Neuronal stem cell (in vitro differentiated cells): Measurements from ENCODE around the gene MYO1H.
A peak's percentile ranks its signal among the peaks of the same experiment; 100 is the strongest.

Experiments
- DNase-seq: peaks from one replicate; pipeline ENCODE4 v3.0.0-alpha.2; 2013; ENCODE audit warnings: low spot score
- H2AFZ ChIP-seq: one replicate; pipeline ENCODE4 v1.6.1; 2013; ENCODE audit warnings: mild to moderate bottlenecking, low read length, inconsistent platforms
- H2AK5ac ChIP-seq: 2 replicates; pipeline ENCODE4 v1.6.1; 2013; ENCODE audit warnings: low read depth, mild to moderate bottlenecking, inconsistent platforms, low read length, moderate library complexity, mixed read lengths
- H2BK120ac ChIP-seq: 2 replicates; pipeline ENCODE4 v1.6.1; 2013; ENCODE audit warnings: low read depth, mild to moderate bottlenecking, inconsistent platforms, low read length, moderate library complexity, mixed read lengths
- H2BK12ac ChIP-seq: one replicate; pipeline ENCODE4 v1.6.1; 2013; ENCODE audit warnings: low read length, inconsistent platforms
- H2BK15ac ChIP-seq: 2 replicates; pipeline ENCODE4 v1.6.1; 2013; ENCODE audit warnings: mild to moderate bottlenecking, low read length, inconsistent platforms, mixed read lengths
- H2BK5ac ChIP-seq: one replicate; pipeline ENCODE4 v1.6.1; 2013; ENCODE audit warnings: inconsistent platforms, mild to moderate bottlenecking, low read length, moderate library complexity
- H3K14ac ChIP-seq: one replicate; pipeline ENCODE4 v1.6.1; 2013; ENCODE audit warnings: low read length, inconsistent platforms
- H3K18ac ChIP-seq: 2 replicates; pipeline ENCODE4 v1.6.1; 2013; ENCODE audit warnings: low read length, inconsistent platforms
- H3K23ac ChIP-seq: 2 replicates; pipeline ENCODE4 v1.6.1; 2013; ENCODE audit warnings: low read depth, mild to moderate bottlenecking, mixed read lengths, low read length, inconsistent platforms; ENCODE audit not compliant: poor library complexity
- H3K27ac ChIP-seq: replicated peaks from 3 replicates; pipeline ENCODE4 v1.5.1; 2013; ENCODE audit warnings: low read length, inconsistent platforms
- H3K27me3 ChIP-seq, 3 experiments: 2 replicates each; pipeline ENCODE4 v1.6.1; 2013; ENCODE audit warnings: low read length in 3 of 3, mild to moderate bottlenecking in 2 of 3, inconsistent platforms in 1 of 3, low read depth in 1 of 3, mixed read lengths in 1 of 3, moderate library complexity in 1 of 3; ENCODE audit not compliant: control insufficient read depth in 3 of 3, insufficient read depth in 3 of 3
- H3K36me3 ChIP-seq, 2 donors: replicated peaks in 1 of 2; 2 replicates each; pipeline ENCODE4 v1.6.1; 2013; ENCODE audit warnings: low read length in 2 of 2; ENCODE audit not compliant: control insufficient read depth in 2 of 2, insufficient read depth in 2 of 2
- H3K4ac ChIP-seq: 2 replicates; pipeline ENCODE4 v1.6.1; 2013; ENCODE audit warnings: inconsistent platforms, mild to moderate bottlenecking, low read length, moderate library complexity
- H3K4me1 ChIP-seq, 2 donors: 1 replicate in 1 of 2; 2 replicates in 1 of 2; pipeline ENCODE4 v1.6.1; 2013; ENCODE audit warnings: low read length in 2 of 2, low read depth in 1 of 2; ENCODE audit not compliant: control insufficient read depth in 2 of 2, insufficient read depth in 1 of 2
- H3K4me2 ChIP-seq: one replicate; pipeline ENCODE4 v1.6.1; 2013; ENCODE audit warnings: mild to moderate bottlenecking, low read length, inconsistent platforms; ENCODE audit not compliant: insufficient read depth, poor library complexity, severe bottlenecking
- H3K4me3 ChIP-seq, 2 donors: 2 replicates each; pipeline ENCODE4 v1.5.1; 2013; ENCODE audit warnings: low read length in 2 of 2, mild to moderate bottlenecking in 2 of 2, inconsistent platforms in 1 of 2, moderate library complexity in 1 of 2
- H3K79me1 ChIP-seq: one replicate; pipeline ENCODE4 v1.6.1; 2013; ENCODE audit warnings: low read depth, mild to moderate bottlenecking, inconsistent platforms, low read length, moderate library complexity
- H3K9ac ChIP-seq: one replicate; pipeline ENCODE4 v1.6.1; 2013; ENCODE audit warnings: mild to moderate bottlenecking, low read depth, low read length, inconsistent platforms; ENCODE audit not compliant: poor library complexity
- H3K9me3 ChIP-seq, 2 donors: replicated peaks in 1 of 2; 2 replicates each; pipeline versions ENCODE3 to v1.6.1; 2013; ENCODE audit warnings: low read length in 2 of 2, mild to moderate bottlenecking in 2 of 2, inconsistent platforms in 1 of 2, low read depth in 1 of 2, mixed read lengths in 1 of 2, moderate library complexity in 1 of 2; ENCODE audit not compliant: control insufficient read depth in 2 of 2, insufficient read depth in 1 of 2
- H4K8ac ChIP-seq: one replicate; pipeline ENCODE4 v1.6.1; 2013; ENCODE audit warnings: low read depth, mild to moderate bottlenecking, inconsistent platforms, low read length, moderate library complexity
- H4K91ac ChIP-seq: one replicate; pipeline ENCODE4 v1.6.1; 2013; ENCODE audit warnings: low read length, low read depth, mild to moderate bottlenecking, inconsistent platforms; ENCODE audit not compliant: poor library complexity
- WGBS, 2 donors: extraction: QIAGEN DNeasy Blood & Tissue Kit; methylation state at CpG; one replicate each; pipeline ENCODE4 v1.1.7; 2013; ENCODE audit warnings: missing lambda C conversion rate in 2 of 2, mixed read lengths in 1 of 2; ENCODE audit not compliant: insufficient read length in 2 of 2, insufficient replicate concordance in 1 of 2; ENCODE audit errors: extremely low coverage in 2 of 2; 5-methylcytosine and 5-hydroxymethylcytosine counted together

Gene MYO1H

DNA sequence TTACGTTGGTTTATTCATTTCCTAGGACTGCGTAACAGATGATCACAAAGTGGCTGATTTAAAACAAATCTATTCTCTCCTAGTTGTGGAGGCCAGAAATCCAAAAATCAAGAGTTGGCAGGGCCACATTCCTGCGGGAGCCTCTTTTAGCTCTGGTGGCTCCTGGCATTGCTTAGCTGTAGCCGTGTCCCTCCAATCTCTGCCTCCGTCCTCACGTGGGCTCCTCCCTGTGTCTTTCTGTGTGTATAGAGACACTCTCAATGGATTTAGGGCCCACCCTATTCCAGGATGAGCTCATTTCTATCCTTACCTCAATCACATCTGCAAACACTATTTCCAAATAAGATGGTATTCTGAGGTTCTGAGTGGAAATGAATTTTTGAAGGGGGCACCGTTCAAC lies 86.9 kb downstream of the MYO1H start:
- Histone ChIP-seq H4K91ac (no peak overlapping the region), H3K4me3 (no peak overlapping the region), H3K4me1 (no peaks in the 10 kb centered on the region), H3K27me3 (no peaks in the 10 kb centered on the region), H2BK15ac (no peak overlapping the region), H4K8ac (no peak overlapping the region), H3K23ac (no peak overlapping the region), H3K14ac (no peak overlapping the region), H2BK5ac (no peak overlapping the region), H3K27ac (no peak overlapping the region), H3K9me3 (peaks cover 0 to 7% of the 10 kb centered on the region in 2 donors), H3K9ac (no peak overlapping the region), H3K4me2 (no peak overlapping the region), H2BK120ac (no peak overlapping the region), H2BK12ac (no peak overlapping the region), H3K36me3 (no peaks in the 10 kb centered on the region), H2AK5ac (no peak overlapping the region), H3K4ac (no peak overlapping the region), H3K18ac (no peak overlapping the region), H3K79me1 (no peaks in the 10 kb centered on the region), H2AFZ (no peak overlapping the region)
- no peak for DNase-seq
- no CpG with 5 or more reads among the region's 7 CpGs for WGBS, 2 donors

DNA sequence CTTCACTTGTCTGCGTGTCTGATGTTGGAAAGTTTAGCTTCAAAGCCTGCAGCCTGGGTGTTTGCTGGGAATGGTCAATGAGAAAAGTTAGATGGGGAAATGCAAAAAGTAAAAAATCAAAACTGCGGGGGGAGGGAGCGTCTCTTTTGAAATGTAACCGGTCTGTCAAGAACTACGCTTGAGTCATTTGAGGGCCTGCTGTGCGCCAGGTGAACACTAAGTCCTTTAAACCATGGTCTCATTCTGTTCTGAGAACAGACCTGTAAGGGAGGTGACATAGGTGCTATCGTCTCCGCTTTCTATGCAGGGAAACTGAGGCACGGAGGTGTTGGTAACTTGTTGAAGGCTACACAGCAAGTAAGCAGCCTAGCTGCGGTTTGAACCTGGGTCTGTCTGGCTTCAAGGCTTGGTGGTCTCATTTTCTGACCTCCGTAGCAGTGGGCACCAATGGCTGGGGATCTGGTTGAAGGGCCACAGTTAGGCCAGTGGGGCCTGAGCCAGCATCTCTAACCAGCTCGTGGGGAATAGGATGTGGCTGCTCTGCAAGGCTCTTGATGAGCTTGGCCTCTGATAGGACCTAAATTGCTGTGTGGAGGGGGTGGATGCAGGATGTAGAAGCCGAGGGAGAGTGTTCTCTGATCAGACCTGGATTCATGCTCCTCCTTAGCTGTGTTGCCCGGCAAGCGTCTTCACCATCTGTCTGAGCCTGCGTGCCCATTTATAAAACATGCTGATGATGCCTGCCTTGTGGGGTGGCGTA lies 87.9 kb downstream of the MYO1H start:
- Histone ChIP-seq H3K4me2 (no peak overlapping the region), H3K4me3 (no peak overlapping the region), H3K9ac (no peak overlapping the region), H3K14ac (no peak overlapping the region), H2AFZ (peak overlapping the region; percentile 7), H3K4ac (no peak overlapping the region), H3K4me1 (no peaks in the 10 kb centered on the region), H2AK5ac (no peak overlapping the region), H3K79me1 (no peaks in the 10 kb centered on the region), H3K27me3 (no peaks in the 10 kb centered on the region), H3K9me3 (no peaks in the 10 kb centered on the region), H3K27ac (no peak overlapping the region), H3K23ac (no peak overlapping the region), H3K36me3 (no peaks in the 10 kb centered on the region), H2BK5ac (no peak overlapping the region), H2BK120ac (no peak overlapping the region), H4K91ac (no peak overlapping the region), H2BK12ac (no peak overlapping the region), H2BK15ac (no peak overlapping the region), H4K8ac (no peak overlapping the region), H3K18ac (no peak overlapping the region)
- DNase-seq: no peak
- WGBS, 2 donors: no CpG with 5 or more reads among the region's 17 CpGs

DNA sequence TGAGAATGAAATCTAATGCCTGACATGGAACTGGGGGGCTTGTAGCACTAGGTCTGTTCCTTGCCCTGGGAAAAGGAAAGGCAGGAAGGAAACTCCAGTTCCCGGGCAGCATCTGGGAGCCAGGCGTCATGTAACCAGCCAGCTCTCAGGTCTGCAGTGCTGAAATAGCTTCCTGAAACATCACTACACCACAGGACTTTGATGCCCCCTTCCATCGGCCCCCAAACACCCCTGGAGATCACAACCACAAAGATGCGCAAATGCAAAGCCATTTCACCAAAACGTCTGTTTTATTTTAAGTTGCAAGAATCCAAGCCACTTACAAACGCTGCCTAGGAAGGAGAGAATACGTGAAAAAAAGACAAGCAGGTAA lies 88.5 kb downstream of the MYO1H start:
- Histone ChIP-seq H3K4me3 (no peak overlapping the region), H4K91ac (no peak overlapping the region), H2BK120ac (no peak overlapping the region), H3K4ac (no peak overlapping the region), H3K27me3 (no peaks in the 10 kb centered on the region), H3K9me3 (no peaks in the 10 kb centered on the region), H3K18ac (no peak overlapping the region), H3K27ac (no peak overlapping the region), H3K79me1 (no peaks in the 10 kb centered on the region), H3K36me3 (no peaks in the 10 kb centered on the region), H3K23ac (no peak overlapping the region), H3K9ac (no peak overlapping the region), H2AK5ac (no peak overlapping the region), H2BK15ac (no peak overlapping the region), H2AFZ (peak overlapping the region; percentile 7), H2BK5ac (no peak overlapping the region), H3K4me2 (no peak overlapping the region), H2BK12ac (no peak overlapping the region), H3K4me1 (no peaks in the 10 kb centered on the region), H4K8ac (no peak overlapping the region), H3K14ac (no peak overlapping the region)
- no peak for DNase-seq
- WGBS, 2 donors: no CpG with 5 or more reads among the region's 7 CpGs

DNA sequence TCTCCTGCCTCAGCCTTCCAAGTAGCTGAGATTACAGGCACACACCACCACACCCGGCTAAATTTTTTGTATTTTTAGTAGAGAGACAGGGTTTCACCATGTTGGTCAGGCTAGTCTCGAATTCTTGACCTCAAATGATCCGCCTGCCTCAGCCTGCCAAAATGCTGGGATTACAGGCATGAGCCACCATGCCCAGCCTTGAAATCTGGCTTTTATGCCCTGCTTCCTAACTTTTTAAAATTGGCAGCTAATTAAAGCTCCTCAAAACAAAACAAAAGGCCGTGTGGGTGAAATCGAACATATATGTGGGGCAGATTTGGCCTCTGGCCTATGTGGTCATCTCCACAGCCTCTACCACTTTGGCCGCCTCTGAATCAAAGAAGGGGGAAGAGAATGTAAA lies 91.5 kb downstream of the MYO1H start:
- Histone ChIP-seq H3K4me1 (no peaks in the 10 kb centered on the region), H2AFZ (no peak overlapping the region), H4K8ac (no peak overlapping the region), H2BK5ac (no peak overlapping the region), H3K4ac (no peak overlapping the region), H3K4me2 (no peak overlapping the region), H3K4me3 (no peak overlapping the region), H3K27me3 (no peaks in the 10 kb centered on the region), H2BK120ac (no peak overlapping the region), H3K18ac (no peak overlapping the region), H3K79me1 (no peaks in the 10 kb centered on the region), H3K27ac (no peak overlapping the region), H3K14ac (no peak overlapping the region), H4K91ac (no peak overlapping the region), H3K23ac (no peak overlapping the region), H2BK15ac (no peak overlapping the region), H3K36me3 (peaks cover 0 to 12% of the 10 kb centered on the region in 2 donors), H3K9me3 (no peaks in the 10 kb centered on the region), H3K9ac (no peak overlapping the region), H2BK12ac (no peak overlapping the region), H2AK5ac (no peak overlapping the region)
- WGBS, 2 donors: no CpG with 5 or more reads among the region's 6 CpGs
- DNase-seq: no peak
